Sigmoid colon (tissue), 4 donors: Measurements from ENCODE around the gene NEB.

Experiments
- CTCF ChIP-seq, 4 experiments: fragments of 450-650 bp in 3 of 4; fragments of 200-600 bp in 1 of 4; IDR thresholded peaks; one replicate each; pipeline ENCODE4 v1.5.1; 2016 to 2019; ENCODE audit warnings: antibody characterized with exemption in 4 of 4, mild to moderate bottlenecking in 3 of 4, moderate library complexity in 2 of 4
- EP300 ChIP-seq, 4 donors: sonication (generic); formaldehyde crosslinking; IDR thresholded peaks; one replicate each; pipeline ENCODE4 v1.6.1; 2017; ENCODE audit warnings: antibody characterized with exemption in 4 of 4
- POLR2A ChIP-seq, 2 donors: fragments of 450-650 bp; IDR thresholded peaks; one replicate each; pipeline ENCODE4 v1.6.1; 2016; ENCODE audit warnings: antibody characterized with exemption in 2 of 2, mild to moderate bottlenecking in 2 of 2, moderate library complexity in 2 of 2
- POLR2AphosphoS5 ChIP-seq, 4 donors: sonication (generic); formaldehyde crosslinking; IDR thresholded peaks; one replicate each; pipeline ENCODE4 v1.6.1; 2017; ENCODE audit warnings: antibody characterized with exemption in 4 of 4

- TF ChIP-seq CTCF (IDR thresholded peaks at IDR 0.05) (no peak), POLR2AphosphoS5 (IDR thresholded peaks at IDR 0.05) (no peak), EP300 (IDR thresholded peaks at IDR 0.05) (no peak), POLR2A (IDR thresholded peaks at IDR 0.05) (no peak)
Observed at GRCh38 chr2:151525821-151526373, 208.4 kb downstream of the NEB start.
